GM21576 (cell line): ENCODE measurements around the gene JADE2.

Experiments used
- ATAC-seq: cut with Tn5 transposase; IDR thresholded peaks from one replicate; pipeline ENCODE4 v1.9.1; 2021; ENCODE audit warnings: mild to moderate bottlenecking, moderate library complexity; ENCODE audit not compliant: unreplicated experiment

The JADE2 gene

GRCh38 chr5:134527961-134528424, 2.5 kb downstream of the JADE2 start:
- ATAC-seq = no peak

DNA sequence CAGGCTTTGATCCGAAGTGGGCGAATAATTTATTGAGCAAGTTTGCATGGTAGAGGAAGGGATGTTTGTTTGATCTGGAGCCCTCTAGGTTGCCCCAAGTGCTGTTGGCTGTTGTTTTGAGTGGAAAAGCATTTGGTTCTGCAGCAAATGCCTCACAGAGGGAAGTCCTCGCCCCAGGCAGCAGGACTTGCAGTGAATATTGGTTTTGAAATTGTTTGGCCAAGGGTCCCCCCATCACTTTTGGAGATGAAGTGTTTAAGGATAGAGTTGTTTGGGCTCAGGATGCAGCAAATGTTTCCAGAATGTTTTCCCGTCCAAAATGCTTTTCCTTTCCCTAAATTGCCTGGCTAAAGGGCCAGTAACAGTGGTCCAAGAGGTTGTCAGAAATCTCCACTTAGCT, 3.1 kb downstream of the JADE2 start:
- no peak for ATAC-seq

DNA sequence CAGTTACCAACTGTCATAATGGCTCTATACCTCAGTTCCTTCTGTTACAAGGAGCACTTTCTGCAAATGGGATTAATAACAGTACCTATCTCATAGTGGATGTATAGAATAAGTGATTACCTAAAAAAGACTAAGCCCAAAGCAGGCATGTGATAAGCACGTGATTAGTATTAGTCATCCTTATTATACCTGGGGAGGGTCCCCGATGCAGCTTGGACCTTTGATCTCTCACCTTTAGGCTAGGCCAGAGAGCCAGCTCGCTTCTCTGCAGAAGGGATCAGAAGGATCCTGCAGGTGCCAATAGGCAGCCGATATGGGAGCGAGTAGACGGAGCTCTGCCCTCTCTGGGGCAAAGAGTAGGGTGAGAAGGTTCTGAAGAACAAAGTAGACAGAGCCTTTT, 4.0 kb downstream of the JADE2 start:
- no peak for ATAC-seq

GRCh38 chr5:134530301-134531077, 5.0 kb downstream of the JADE2 start:
- no peak for ATAC-seq

DNA sequence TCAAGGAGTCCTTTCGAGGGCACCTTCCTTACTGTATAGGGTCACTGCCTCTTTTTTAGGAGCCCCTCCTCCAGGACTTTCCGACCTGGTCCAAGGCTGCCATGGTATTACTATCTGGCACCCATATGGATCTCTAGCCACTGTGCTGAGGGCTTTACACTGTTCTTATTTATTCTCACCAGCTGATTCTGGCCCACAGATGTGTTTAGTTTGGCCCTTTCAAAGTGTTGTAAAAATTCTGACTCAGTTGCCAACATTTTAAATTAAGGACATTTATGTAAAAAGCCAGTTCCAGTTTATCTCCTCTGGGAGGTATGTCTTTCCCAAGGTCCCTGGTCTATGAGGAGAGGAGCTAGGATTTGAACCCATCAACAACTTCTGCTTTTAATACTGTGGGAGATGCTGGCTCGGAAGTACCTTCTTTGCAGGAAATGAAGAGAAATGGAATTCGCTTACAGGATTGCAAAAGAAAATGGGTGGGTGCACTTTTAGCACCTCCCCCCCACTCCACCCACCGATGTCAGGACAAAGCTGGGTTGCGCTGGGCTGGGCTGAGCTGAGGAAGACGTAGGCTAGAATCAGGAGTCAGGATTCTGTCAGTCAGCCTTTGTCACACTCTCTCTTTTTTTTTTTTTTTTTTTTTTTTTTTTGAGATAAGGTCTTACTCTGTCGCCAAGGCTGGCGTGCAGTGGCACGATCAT, 7.8 kb downstream of the JADE2 start:
- ATAC-seq = no peak

- ATAC-seq = no peak
Measured at GRCh38 chr5:134534058-134534725, 8.7 kb downstream of the JADE2 start.

DNA sequence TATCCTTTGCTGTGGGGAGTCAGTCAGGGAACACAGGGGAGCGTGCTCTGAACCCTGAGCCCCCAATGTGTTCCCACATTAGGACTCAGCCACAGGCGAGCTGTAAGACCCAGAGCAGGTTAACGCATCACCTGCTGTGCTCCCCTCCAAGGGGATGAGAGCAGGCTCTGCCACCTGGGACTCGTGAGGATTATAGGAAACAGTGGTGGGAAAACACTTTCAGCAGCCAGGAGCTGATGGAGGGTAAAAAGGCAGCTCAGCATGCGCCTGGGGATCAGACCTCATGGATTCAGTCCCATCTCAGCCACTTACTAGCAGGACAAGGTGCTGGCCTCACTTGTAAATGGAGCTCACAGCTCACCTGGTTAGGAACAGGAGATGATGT, 9.2 kb downstream of the JADE2 start:
- no peak for ATAC-seq

DNA sequence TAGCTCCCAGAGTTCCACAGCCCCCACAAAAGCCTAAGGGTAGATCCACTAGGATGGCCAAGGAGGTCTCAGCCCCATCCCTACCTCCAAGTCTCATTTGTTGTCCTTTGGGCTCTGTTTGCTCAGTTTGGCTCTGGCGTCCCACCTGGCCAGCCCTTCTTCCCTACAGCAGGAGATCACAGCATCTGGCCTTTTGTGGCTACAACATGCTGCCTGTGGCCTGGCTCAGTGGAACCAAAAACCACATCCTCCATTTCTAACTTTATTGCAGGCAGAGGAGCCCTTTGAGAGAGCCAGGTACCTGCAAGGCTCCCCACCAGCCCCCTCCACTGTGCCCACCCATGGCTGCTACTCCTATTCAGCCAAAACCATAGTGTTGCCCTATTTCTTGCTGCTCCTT, 11.4 kb downstream of the JADE2 start:
- no peak for ATAC-seq

DNA sequence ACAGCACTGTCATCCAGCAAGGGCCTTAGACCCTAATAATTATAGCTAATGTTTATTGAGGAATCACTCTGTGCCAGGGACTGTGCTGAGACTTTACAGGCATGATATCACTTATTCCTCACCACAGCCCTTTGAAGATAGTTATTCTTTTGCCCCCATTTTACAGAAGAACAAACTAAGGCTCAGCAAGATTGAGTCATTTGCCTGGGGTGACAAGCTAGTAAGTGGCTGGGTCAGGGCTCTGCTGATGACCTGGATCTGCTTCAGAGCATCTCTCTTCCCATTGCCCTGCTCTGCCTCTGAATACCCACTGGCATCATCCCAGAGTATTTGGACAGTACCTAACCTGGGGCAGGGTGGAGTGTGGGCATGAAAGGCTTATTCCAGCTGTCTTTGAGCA, 11.8 kb downstream of the JADE2 start:
- ATAC-seq = no peak

GRCh38 chr5:134538296-134538695, 12.8 kb downstream of the JADE2 start:
- ATAC-seq = no peak

DNA sequence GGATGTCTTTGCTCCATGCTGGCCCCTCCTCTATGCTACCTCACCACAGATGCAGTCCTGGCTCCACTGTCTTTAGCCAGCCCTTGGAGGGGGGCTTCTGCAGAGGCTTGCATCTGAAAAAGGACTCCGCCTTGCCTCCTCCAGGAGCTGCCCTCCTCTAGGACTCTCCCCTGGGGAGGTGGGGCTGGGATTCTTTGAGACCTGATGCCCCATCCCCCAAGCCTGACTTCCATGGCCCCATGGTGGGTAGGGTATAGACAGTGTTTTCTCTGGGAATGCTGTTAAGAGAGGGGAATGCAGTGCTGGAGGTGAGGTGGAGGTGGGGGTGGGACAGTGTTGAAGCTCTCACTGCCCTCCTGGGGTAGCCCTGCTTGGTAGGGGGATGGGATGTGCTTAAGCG, 14.3 kb downstream of the JADE2 start:
- no peak for ATAC-seq

DNA sequence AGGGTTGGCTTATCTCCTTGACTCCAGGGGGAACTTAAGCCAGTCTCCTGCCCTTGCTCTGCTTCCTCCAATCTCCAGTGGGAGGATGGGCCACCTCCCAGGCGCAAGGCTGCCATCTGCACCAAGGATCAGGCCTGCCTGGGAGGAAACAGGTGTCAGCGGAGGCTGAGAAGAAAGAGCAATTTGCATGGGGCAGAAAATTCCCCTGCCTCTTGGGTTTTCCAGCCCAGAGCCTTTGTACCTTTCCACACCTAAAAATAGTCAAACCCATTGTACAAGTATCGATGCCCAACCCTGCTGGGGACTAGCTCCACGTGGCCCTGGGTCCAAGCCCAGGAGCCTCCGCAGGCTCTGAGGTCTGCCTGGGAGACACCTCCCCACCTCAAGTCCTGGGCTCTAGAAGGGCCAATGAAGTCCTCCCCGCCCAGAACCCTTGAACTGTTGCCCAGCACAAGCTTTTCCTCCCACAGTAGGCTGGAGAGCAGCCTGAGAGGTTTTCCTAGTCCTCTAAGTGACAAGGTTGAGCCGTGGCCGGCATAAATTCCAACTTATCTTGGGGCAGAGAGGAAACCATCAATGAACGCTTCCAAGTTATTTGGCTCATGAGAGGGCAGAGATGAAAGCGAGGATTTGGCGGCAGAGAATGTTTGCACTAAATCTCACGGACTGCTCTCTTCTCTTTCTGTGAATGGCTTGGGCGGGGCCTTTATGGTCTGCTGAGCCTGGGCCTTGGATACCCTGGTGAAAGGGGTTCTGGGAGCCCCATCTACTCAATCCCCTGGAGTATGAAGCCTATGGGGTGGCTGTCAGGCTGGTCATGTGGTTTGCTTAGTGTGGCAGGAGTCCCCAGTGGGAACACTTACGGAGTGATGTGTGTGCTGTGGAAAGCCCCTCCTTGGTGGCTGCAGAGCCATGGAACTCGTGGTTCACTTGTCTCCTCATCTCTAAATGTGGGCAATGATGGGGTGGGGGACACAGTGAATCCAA, 15.6 kb downstream of the JADE2 start:
- no peak for ATAC-seq

- ATAC-seq = no peak
Measured at GRCh38 chr5:134541736-134542376, 16.4 kb downstream of the JADE2 start.

GRCh38 chr5:134543820-134544614, 18.5 kb downstream of the JADE2 start:
- peak; percentile 54 for ATAC-seq

GRCh38 chr5:134545070-134545868, 19.8 kb downstream of the JADE2 start:
- ATAC-seq = no peak

- ATAC-seq = no peak
Measured at GRCh38 chr5:134547066-134547465, 21.6 kb downstream of the JADE2 start.

- ATAC-seq = no peak
Measured at GRCh38 chr5:134547579-134547978, 22.1 kb downstream of the JADE2 start.

DNA sequence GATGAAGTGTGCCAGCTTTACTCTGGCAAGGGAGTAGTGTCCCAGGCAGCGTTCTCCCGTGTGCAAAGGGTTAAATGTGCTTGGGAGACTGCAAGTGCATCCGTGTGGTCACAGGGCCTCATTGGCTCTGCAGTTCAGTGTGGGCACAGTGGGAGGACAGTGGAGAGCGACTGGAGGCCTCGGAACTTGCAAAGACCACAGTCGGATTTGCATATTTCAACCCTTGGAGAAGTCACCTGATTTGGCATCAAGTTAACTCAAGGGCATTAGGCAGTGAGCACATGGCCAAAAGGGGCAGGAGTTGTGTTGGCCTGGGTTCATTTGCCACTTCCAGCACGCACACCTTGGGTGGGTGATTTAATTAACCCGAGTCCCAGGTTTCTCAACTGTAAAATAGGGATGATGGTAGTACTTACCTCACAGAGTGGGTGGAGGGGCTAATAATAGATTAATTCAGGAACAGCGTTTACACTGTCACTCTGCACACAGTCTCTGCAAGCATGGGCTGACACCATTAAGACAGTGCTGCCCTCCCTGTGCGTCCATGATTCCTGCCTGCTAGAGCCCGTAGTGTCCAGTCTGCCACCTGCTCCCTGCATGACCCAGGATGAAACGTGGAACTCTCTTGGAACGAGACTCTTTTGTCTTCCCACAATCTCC, 22.7 kb downstream of the JADE2 start:
- no peak for ATAC-seq
